ENCODE results near the gene MGAT5B. TPM values are rescaled to one million over a fixed set of nuclear protein-coding genes. Genes with fewer than 3 reads are reported as not detected.

MGAT5B gene
- total and polyA plus RNA-seq, 10 of the 15 experiments (the other 5 are each of a cell fraction or from before 2014, with no cell fraction given), result 0.13 TPM; not detected in 9

DNA sequence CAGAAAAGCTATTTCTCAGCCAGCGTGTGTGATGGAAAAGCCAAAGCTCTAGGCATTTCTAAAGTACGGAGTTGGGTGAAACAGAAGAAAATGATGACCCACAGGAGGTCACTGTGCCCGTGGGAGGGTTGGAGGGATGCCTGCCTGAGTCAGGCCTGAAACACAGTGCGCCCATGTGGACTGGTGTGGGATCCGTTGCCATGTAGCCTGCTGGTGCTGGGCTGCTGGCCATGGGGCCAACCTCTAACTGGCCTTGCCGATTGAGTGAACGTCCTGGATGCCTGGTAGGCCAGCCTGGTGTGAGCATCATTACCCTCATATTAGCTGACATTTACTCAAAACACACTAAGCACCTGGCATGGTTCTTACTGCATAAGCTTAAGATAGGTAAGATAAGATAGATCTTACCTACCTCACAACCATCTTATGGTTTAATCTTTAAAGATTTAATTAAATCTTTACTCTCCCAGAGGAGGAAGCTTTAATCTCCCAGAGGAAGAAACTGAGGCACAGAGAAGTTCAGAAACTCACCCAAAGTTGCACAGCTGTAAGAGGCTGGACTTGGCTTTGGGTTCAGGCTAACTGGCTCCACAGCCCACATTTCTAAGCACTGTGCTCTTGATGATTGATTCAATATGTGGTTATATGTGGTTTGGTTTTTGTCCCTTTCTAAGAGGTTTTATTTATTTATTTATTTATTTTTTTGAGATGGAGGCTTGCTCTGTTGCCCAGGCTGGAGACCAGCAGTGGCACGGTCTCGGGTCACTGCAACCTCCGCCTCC lies 15.7 kb downstream of the MGAT5B start:
- H3K9me3 ChIP-seq (replicated peaks; ENCODE audit: control insufficient read depth, insufficient read depth, low read length), result no peaks in the 10 kb centered on the region
- no peaks in the 10 kb centered on the region for H3K36me3 ChIP-seq (ENCODE audit: control insufficient read depth in 2 of 2, insufficient read depth in 2 of 2, low read length in 1 of 2)
- no peak for FAIRE-seq
- ChIA-PET RAD21 (ENCODE audit: unreplicated experiment) (no interaction called here), CTCF (no interaction called here), SMC1A (ENCODE audit: uncharacterized antibody, unreplicated experiment) (interaction anchor here (0.6 to 0.9 kb wide), 2 partner anchors 15 to 47 kb away, joined by 3 read pairs; no protein-coding TSS in a partner anchor), POLR2A (no interaction called here)
- no peak overlapping the region for H3K4me2 ChIP-seq (ENCODE audit: control insufficient read depth, insufficient read depth)
- no TSS peak for BruUV-seq (replicated peaks)
- no peak overlapping the region for H2AFZ ChIP-seq (ENCODE audit: control insufficient read depth, low read depth, low read length)
- no peak overlapping the region for H3K4me3 ChIP-seq
- H3K27ac ChIP-seq (ENCODE audit: control insufficient read depth, insufficient read depth), result no peak overlapping the region
- H4K20me1 ChIP-seq (ENCODE audit: control insufficient read depth, insufficient read depth), result no peaks in the 10 kb centered on the region
- no peaks in the 10 kb centered on the region for H3K79me2 ChIP-seq (ENCODE audit: control insufficient read depth, insufficient read depth, low read length)
- DNase-seq (ENCODE audit: low read depth, low spot score), result no peak
- H3K9ac ChIP-seq (ENCODE audit: control insufficient read depth, insufficient read depth, low read length), result no peak overlapping the region
- H3K27me3 ChIP-seq (replicated peaks in 1 of 2; ENCODE audit: control insufficient read depth in 2 of 2, insufficient read depth in 2 of 2, low read length in 1 of 2), result peaks cover 2 to 4% of the 10 kb centered on the region in 2 experiments; a peak in 3 of 4 replicates
- TF ChIP-seq TCF3 (IDR thresholded peaks at IDR 0.05; ENCODE audit: borderline replicate concordance, insufficient read depth, low read depth, low read length), result no peak
- no peak for TF ChIP-seq HDAC6 (IDR thresholded peaks at IDR 0.05; ENCODE audit: unreplicated experiment)
- TF ChIP-seq BCL11A (IDR thresholded peaks at IDR 0.05; ENCODE audit: low read depth, low read length), result no peak
- TF ChIP-seq KLF5 (IDR thresholded peaks at IDR 0.05; ENCODE audit: partially characterized antibody), result no peak
- TF ChIP-seq, protein P1, sequence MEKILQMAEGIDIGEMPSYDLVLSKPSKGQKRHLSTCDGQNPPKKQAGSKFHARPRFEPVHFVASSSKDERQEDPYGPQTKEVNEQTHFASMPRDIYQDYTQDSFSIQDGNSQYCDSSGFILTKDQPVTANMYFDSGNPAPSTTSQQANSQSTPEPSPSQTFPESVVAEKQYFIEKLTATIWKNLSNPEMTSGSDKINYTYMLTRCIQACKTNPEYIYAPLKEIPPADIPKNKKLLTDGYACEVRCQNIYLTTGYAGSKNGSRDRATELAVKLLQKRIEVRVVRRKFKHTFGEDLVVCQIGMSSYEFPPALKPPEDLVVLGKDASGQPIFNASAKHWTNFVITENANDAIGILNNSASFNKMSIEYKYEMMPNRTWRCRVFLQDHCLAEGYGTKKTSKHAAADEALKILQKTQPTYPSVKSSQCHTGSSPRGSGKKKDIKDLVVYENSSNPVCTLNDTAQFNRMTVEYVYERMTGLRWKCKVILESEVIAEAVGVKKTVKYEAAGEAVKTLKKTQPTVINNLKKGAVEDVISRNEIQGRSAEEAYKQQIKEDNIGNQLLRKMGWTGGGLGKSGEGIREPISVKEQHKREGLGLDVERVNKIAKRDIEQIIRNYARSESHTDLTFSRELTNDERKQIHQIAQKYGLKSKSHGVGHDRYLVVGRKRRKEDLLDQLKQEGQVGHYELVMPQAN (conservative IDR thresholded peaks at IDR 0.05), result no peak
- TF ChIP-seq, protein P2, sequence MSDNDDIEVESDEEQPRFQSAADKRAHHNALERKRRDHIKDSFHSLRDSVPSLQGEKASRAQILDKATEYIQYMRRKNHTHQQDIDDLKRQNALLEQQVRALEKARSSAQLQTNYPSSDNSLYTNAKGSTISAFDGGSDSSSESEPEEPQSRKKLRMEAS (IDR thresholded peaks at IDR 0.05; ENCODE audit: low read depth, low read length), result no peak
- ATAC-seq, result no peak
- intact Hi-C loops (cut with micrococcal nuclease; ENCODE audit: unreplicated experiment), result no loop called here
- H3K4me1 ChIP-seq (ENCODE audit: control insufficient read depth, insufficient read depth, low read length), result no peaks in the 10 kb centered on the region
- WGBS (ENCODE audit: insufficient coverage, insufficient replicate concordance, low lambda C conversion rate, missing lambda C conversion rate), result 37% methylated on average over 10 of the region's 10 CpGs
- in situ Hi-C loops (cut with MboI), result no loop called here
